ENCODE measurements around the gene ELMO3. TPM values are rescaled to one million over a fixed set of nuclear protein-coding genes. Genes with fewer than 3 reads are reported as not detected.

Gene ELMO3
- total RNA-seq, 2 experiments from 2014 or later = 7.6 to 7.8 TPM

DNA sequence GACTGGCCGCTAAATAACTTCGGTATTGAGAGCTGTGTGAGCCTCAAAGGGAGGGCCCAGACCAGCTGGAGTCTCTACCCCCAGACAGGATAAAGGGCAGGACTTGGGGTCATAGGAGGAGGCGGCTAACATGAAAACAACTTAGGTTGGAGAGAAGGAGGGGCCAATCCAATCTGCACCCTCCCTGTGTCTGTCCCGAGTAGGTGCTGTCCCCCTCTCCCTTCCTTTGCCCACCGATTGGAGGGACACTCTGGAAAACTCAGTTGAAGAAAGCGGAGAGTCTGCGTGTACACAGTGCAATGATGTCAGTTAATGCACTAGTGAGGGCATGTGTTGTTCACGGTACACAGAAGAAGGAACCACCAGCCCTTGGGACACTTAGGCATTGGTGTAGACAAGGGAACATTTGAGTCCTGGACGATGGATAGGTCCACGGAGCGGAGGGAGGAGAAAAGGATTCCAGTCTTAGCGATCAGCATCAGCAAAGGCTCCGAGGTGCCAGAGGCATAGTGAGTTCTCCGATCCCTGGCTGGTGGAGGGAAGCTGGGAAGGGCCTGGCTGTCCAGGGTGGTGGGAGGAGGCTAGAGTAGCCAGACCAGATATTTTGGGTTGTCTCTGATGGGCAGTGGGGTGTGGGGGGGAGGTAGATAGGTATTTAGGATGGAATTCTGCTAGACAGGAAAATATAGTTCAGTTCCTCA lies 27.8 kb upstream of the ELMO3 start:
- no peaks in the 10 kb centered on the region for H3K9me2 ChIP-seq (ENCODE audit: insufficient read depth, low read length)
- no peaks in the 10 kb centered on the region for H3K36me3 ChIP-seq (ENCODE audit: insufficient read depth, low read length)
- no peak overlapping the region for H2AFZ ChIP-seq (ENCODE audit: low read length)
- H3K4me1 ChIP-seq (ENCODE audit: insufficient read depth, low read length, poor library complexity, severe bottlenecking) = peaks cover 25% of the 10 kb centered on the region
- H3K4me3 ChIP-seq (ENCODE audit: low read depth, low read length, poor library complexity, severe bottlenecking) = peak overlapping the region; percentile 38
- intact Hi-C loops (cut with micrococcal nuclease; ENCODE audit: unreplicated experiment) = no loop called here
- H3K9me3 ChIP-seq (ENCODE audit: low read length) = no peaks in the 10 kb centered on the region
- POLR2A ChIA-PET = no interaction called here
- H4K20me1 ChIP-seq (ENCODE audit: insufficient read depth, low read length) = no peaks in the 10 kb centered on the region
- H3K79me2 ChIP-seq (ENCODE audit: insufficient read depth, low read depth, low read length) = no peaks in the 10 kb centered on the region
- DNase-seq (ENCODE audit: low spot score) = no peak
- CTCF ChIA-PET (ENCODE audit: unreplicated experiment) = no interaction called here
- BruUV-seq (replicated peaks) = no TSS peak
- TF ChIP-seq EZH2phosphoT487 (IDR thresholded peaks at IDR 0.05; ENCODE audit: borderline replicate concordance, low read depth, low read length) (no peak), CTCF (conservative IDR thresholded peaks at IDR 0.05; ENCODE audit: low read length) (no peak)
- H3K4me2 ChIP-seq (ENCODE audit: low read length) = peak overlapping the region; percentile 52
- no peak overlapping the region for H3K27ac ChIP-seq (ENCODE audit: low read depth, low read length, poor library complexity, severe bottlenecking)

DNA sequence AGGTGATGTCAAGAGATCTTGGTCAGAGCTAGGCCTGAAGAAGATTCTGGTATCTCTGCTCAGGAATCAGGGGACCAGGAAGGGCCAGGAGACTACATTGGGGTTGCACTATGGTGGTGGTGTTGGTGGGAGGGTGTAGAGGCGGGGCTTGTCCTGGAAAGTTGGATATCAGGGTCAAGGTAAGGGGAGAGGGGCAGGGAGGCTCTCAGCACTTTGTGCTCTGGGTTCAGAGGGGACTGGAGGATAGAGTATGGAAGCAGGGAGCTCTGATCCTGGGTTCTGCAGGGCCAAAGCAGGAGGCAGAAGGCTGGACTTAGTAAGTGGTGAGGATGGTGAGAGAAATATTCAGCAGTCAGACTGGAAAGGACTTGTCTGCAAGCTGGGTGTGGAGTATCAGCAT lies 25.6 kb upstream of the ELMO3 start:
- no peak for DNase-seq (ENCODE audit: low spot score)
- ChIA-PET CTCF (ENCODE audit: unreplicated experiment) (no interaction called here), POLR2A (interaction anchor here (0.6 kb wide), 1 partner anchor 118 kb away, joined by 6 read pairs; no protein-coding TSS in a partner anchor)
- no peaks in the 10 kb centered on the region for H3K9me3 ChIP-seq (ENCODE audit: low read length)
- BruUV-seq (replicated peaks) = no TSS peak
- no peak overlapping the region for H3K4me3 ChIP-seq (ENCODE audit: low read depth, low read length, poor library complexity, severe bottlenecking)
- TF ChIP-seq EZH2phosphoT487 (IDR thresholded peaks at IDR 0.05; ENCODE audit: borderline replicate concordance, low read depth, low read length) = no peak
- TF ChIP-seq CTCF (conservative IDR thresholded peaks at IDR 0.05; ENCODE audit: low read length) = no peak
- H3K36me3 ChIP-seq (ENCODE audit: insufficient read depth, low read length) = no peaks in the 10 kb centered on the region
- no peak overlapping the region for H2AFZ ChIP-seq (ENCODE audit: low read length)
- H3K4me1 ChIP-seq (ENCODE audit: insufficient read depth, low read length, poor library complexity, severe bottlenecking) = peaks cover 28% of the 10 kb centered on the region
- intact Hi-C loops (cut with micrococcal nuclease; ENCODE audit: unreplicated experiment) = no loop called here
- no peaks in the 10 kb centered on the region for H4K20me1 ChIP-seq (ENCODE audit: insufficient read depth, low read length)
- H3K4me2 ChIP-seq (ENCODE audit: low read length) = no peak overlapping the region
- H3K79me2 ChIP-seq (ENCODE audit: insufficient read depth, low read depth, low read length) = no peaks in the 10 kb centered on the region
- no peak overlapping the region for H3K27ac ChIP-seq (ENCODE audit: low read depth, low read length, poor library complexity, severe bottlenecking)
- H3K9me2 ChIP-seq (ENCODE audit: insufficient read depth, low read length) = no peaks in the 10 kb centered on the region
